Hair follicle dermal papilla cell (primary cell): ENCODE data around the gene IFI27L2. TPM values are rescaled to one million over a fixed set of nuclear protein-coding genes. Genes with fewer than 3 reads are reported as not detected.

Experiments used
- total RNA-seq: library from RNA; depleted of rRNA; stranded (reverse); fragments of >200 nt; gene quantifications from 2 replicates; pipeline ENCODE4 v1.2.3, GENCODE V29; 2012

Gene IFI27L2, protein sequence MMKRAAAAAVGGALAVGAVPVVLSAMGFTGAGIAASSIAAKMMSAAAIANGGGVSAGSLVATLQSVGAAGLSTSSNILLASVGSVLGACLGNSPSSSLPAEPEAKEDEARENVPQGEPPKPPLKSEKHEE
- 63.4 and 77.8 TPM in 2 replicates for total RNA-seq

DNA sequence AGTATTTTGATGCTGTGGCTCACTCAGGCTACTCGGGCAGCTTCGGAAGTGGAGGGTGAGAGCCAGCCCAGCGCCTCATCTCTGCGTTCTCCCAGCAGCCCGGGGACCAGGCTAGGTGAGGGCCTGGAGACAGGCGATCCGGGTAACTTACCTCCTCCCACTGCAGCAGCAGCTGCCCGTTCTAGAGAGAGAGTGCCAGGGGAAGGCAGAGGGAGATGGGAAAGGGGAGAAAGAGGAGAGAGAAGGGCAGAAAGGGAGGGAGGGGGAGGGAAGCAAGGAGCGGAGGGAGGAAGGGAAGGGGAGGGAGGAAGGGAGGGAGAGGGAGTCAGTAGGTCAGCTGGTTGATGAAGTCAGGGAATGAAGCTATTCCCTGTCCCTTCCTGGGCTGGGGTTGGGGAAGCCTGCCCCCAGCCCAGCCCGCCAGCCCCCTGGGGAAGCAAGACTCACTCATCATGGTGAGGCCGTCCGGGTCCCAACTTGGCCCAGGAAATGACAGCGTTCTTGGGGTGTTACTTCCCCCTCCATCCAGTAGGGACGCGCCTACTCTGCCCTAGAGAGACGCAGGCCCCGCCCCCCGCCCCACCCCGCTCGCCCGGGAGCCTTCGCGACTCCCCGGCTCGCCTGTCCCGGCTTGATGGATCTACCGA is at the start of gene IFI27L2:
TSS of gene IFI27L2 (minus strand) at position 494 of the 647 bp plus-strand sequence. CDS start at position 454, 40 bp downstream.

GRCh38 chr14:94173885-94174603 is 44.6 kb upstream of the IFI27L2 start, which contains the start of gene PPP4R4:
PPP4R4 (plus strand) TSS chr14:94174322; CDS start chr14:94174466, 144 bp downstream.

GRCh38 chr14:94110552-94111181 is 18.7 kb downstream of the IFI27L2 start, which contains the start of gene IFI27:
IFI27 (plus strand) TSS chr14:94110736.

DNA sequence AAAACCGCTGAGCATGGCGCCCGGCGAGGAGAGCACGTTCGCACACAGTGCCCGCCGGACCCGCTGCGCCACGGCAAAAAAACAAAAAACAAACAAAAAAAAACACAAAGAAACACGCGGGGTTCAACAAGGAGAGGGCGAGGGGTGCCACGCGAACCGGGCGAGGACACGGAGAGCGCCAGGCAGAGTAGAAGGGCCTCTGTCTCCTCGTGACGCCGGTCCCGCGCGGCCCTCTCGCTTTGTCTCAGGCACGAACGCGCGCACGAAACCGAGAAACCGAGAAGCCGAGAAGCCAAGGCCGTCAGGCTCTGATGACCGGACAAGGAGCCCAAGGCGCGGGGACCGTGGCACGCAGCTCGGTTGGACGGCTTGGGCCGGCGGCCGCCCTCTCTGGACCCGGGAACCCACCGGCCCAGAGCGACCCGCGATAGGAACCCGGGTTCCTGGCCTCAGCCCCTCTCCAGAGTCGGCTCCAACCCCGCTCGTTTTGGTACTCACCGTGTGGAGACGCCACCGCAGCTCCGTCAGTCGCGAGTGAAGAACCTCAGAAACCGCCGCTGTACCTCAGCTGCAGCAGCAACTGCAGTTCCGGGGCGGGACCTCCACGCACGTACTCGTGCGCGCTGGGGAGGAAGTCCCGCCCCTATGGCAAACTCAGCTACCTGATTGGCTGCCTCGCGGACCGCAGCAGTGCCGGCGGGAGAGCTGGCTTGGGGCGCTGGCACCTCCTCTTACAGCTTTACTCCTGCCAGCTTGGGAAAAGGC is 48.6 kb downstream of the IFI27L2 start, which contains the start of the genes DDX24 and IFI27L1:
TSS of gene DDX24 (minus strand) at position 582 of the 765 bp plus-strand sequence. CDS start 1,460 bp downstream, outside the sequence.
TSS of gene IFI27L1 (plus strand) at position 690 of the 765 bp plus-strand sequence. CDS start 15,628 bp downstream, outside the sequence.

Other genes starting within 250 kb of the IFI27L2 start
- not detected in 2 replicates for gene FAM181A, start 202.3 kb downstream of the IFI27L2 start, total RNA-seq
- gene ASB2, start 153.0 kb downstream of the IFI27L2 start, total RNA-seq, result 0.16 TPM in 1 of 2 replicates, not detected in the other
- not detected in 2 replicates for gene CCDC197, start 132.3 kb downstream of the IFI27L2 start, total RNA-seq
- 1.9 and 2.2 TPM in 2 replicates for gene OTUB2, start 103.3 kb downstream of the IFI27L2 start, total RNA-seq
- 150 and 158 TPM in 2 replicates for gene DDX24, start 48.4 kb downstream of the IFI27L2 start, total RNA-seq
- 9.7 and 16.2 TPM in 2 replicates for gene IFI27L1, start 48.3 kb downstream of the IFI27L2 start, total RNA-seq
- 82.3 and 282 TPM in 2 replicates for gene IFI27, start 18.9 kb downstream of the IFI27L2 start, total RNA-seq
- gene PPP4R4, start 44.7 kb upstream of the IFI27L2 start, total RNA-seq, result 2.7 and 5.4 TPM in 2 replicates
- not detected in 2 replicates for gene SERPINA10, start 163.7 kb upstream of the IFI27L2 start, total RNA-seq
- gene SERPINA6, start 193.7 kb upstream of the IFI27L2 start, total RNA-seq, result under 0.01 TPM in 1 of 2 replicates, not detected in the other
- not detected in 2 replicates for gene SERPINA2, start 237.1 kb upstream of the IFI27L2 start, total RNA-seq